Measurements from ENCODE around the gene RXRA.

The RXRA gene

DNA sequence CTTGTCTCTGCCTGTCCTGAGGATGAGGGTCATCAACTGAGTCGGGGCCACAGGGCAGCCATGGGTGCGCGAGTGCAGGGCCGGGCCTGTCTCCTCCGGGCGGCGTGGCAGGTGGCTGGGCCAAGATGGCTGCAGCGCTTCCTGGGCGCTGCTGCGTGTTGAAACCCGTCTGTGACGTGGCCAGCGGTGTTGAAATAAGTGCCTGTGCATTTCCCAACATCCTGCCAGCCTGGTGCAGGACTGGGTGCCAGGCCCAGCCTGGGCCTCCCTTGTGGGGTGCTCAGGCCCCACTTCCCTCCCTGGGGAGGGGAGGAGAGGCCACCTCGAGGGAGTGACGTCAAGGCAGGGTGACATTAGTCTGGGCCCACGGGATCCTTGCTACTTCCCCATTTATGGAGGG, 45.5 kb downstream of the RXRA start:
- H2AFZ ChIP-seq (ENCODE audit: low read depth, low read length) = no peak overlapping the region
- H4K20me1 ChIP-seq (ENCODE audit: insufficient read depth, low read length) = peaks cover 50% of the 10 kb centered on the region
- H3K4me3 ChIP-seq (ENCODE audit: low read depth in 1 of 2, low read length in 2 of 2) = no peak overlapping the region
- no peaks in the 10 kb centered on the region for H3K79me2 ChIP-seq (ENCODE audit: insufficient read depth, low read length)
- no peaks in the 10 kb centered on the region for H3K9me3 ChIP-seq (ENCODE audit: insufficient read depth, low read length, severe bottlenecking)
- no peak for ATAC-seq (ENCODE audit: insufficient read depth, low read depth)
- H3K9ac ChIP-seq (ENCODE audit: low read depth, low read length) = no peak overlapping the region
- no peaks in the 10 kb centered on the region for H3K27me3 ChIP-seq (ENCODE audit: insufficient read depth, low read length, poor library complexity)
- TF ChIP-seq, protein P1, sequence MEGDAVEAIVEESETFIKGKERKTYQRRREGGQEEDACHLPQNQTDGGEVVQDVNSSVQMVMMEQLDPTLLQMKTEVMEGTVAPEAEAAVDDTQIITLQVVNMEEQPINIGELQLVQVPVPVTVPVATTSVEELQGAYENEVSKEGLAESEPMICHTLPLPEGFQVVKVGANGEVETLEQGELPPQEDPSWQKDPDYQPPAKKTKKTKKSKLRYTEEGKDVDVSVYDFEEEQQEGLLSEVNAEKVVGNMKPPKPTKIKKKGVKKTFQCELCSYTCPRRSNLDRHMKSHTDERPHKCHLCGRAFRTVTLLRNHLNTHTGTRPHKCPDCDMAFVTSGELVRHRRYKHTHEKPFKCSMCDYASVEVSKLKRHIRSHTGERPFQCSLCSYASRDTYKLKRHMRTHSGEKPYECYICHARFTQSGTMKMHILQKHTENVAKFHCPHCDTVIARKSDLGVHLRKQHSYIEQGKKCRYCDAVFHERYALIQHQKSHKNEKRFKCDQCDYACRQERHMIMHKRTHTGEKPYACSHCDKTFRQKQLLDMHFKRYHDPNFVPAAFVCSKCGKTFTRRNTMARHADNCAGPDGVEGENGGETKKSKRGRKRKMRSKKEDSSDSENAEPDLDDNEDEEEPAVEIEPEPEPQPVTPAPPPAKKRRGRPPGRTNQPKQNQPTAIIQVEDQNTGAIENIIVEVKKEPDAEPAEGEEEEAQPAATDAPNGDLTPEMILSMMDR (IDR thresholded peaks at IDR 0.05; ENCODE audit: borderline replicate concordance, extremely low read depth, low read length, poor library complexity, severe bottlenecking) = no peak
- TF ChIP-seq EZH2 (IDR thresholded peaks at IDR 0.05; ENCODE audit: borderline replicate concordance, low read depth, low read length, severe bottlenecking) = no peak
- no peaks in the 10 kb centered on the region for H3K4me1 ChIP-seq (ENCODE audit: insufficient read depth, low read length)
- no peak for DNase-seq
- H3K36me3 ChIP-seq (ENCODE audit: insufficient read depth, low read length) = no peaks in the 10 kb centered on the region
- H3K4me2 ChIP-seq (ENCODE audit: insufficient read depth, low read length) = no peak overlapping the region
- no peak overlapping the region for H3K27ac ChIP-seq (ENCODE audit: low read length)

DNA sequence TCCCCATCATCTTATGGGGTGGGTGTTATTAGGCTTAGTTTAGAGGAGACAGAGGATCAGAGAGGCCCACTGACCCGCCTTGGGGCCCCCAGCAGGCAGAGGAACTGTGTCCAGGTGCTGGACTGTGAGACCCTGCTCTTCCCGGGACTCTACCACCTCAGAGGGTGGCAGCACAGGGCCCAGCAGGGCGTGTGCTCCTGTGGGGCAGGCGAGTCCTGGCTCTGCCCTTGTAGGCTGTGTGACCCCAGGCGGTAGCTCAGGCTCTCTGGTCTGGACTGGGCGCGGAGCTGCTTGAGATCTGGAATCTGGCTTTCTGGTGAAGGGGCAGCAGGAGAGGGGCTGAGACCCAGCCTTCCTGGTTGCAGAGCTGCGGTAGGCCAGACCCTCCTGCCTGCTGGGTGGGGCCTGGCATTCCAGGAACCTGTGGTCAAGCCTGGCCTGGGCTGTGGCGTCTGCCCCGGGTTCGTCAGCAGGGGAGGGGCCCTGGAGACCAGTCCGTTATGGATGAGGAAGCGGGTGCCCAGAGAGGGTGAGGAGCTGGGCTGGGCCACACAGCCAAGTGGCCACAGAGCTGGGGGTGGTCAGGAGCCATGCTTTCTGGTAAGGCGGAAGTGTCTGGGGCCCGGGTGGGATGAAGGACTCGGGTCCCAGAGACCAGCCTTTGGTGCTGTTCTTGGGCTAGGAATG, 46.5 kb downstream of the RXRA start:
- H3K27me3 ChIP-seq (ENCODE audit: insufficient read depth, low read length, poor library complexity) = no peaks in the 10 kb centered on the region
- H3K4me3 ChIP-seq (ENCODE audit: low read depth in 1 of 2, low read length in 2 of 2) = no peak overlapping the region
- no peaks in the 10 kb centered on the region for H3K36me3 ChIP-seq (ENCODE audit: insufficient read depth, low read length)
- no peak overlapping the region for H3K4me2 ChIP-seq (ENCODE audit: insufficient read depth, low read length)
- no peak for TF ChIP-seq EZH2 (IDR thresholded peaks at IDR 0.05; ENCODE audit: borderline replicate concordance, low read depth, low read length, severe bottlenecking)
- TF ChIP-seq, protein P1 (IDR thresholded peaks at IDR 0.05; ENCODE audit: borderline replicate concordance, extremely low read depth, low read length, poor library complexity, severe bottlenecking) = no peak
- H3K79me2 ChIP-seq (ENCODE audit: insufficient read depth, low read length) = no peaks in the 10 kb centered on the region
- no peak overlapping the region for H2AFZ ChIP-seq (ENCODE audit: low read depth, low read length)
- ATAC-seq (ENCODE audit: insufficient read depth, low read depth) (no peak), DNase-seq (no peak)
- no peak overlapping the region for H3K27ac ChIP-seq (ENCODE audit: low read length)
- peaks cover 52% of the 10 kb centered on the region for H4K20me1 ChIP-seq (ENCODE audit: insufficient read depth, low read length)
- H3K9ac ChIP-seq (ENCODE audit: low read depth, low read length) = no peak overlapping the region
- H3K9me3 ChIP-seq (ENCODE audit: insufficient read depth, low read length, severe bottlenecking) = no peaks in the 10 kb centered on the region
- H3K4me1 ChIP-seq (ENCODE audit: insufficient read depth, low read length) = no peaks in the 10 kb centered on the region

DNA sequence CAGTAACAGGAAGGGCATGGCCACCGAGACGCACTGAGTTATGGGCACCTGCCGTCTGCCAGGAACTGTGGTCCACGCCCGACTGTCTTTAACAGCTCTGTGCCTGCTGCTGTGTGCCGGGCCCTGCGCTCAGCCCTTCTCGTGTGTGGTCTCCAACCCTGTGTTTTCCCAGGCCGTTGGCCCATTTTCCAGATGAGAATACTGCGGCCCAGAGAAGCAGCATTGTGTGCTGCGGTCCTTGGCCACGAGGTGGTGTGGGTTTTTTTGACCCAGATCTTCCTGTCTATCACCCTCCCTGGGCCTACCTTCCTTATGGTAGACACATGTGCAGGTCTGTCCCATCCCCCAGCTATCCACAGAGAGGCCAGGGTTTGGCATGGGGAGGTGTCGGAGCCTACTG, 47.0 kb downstream of the RXRA start:
- TF ChIP-seq EZH2 (IDR thresholded peaks at IDR 0.05; ENCODE audit: borderline replicate concordance, low read depth, low read length, severe bottlenecking) = no peak
- TF ChIP-seq, protein P1 (IDR thresholded peaks at IDR 0.05; ENCODE audit: borderline replicate concordance, extremely low read depth, low read length, poor library complexity, severe bottlenecking) = no peak
- no peak overlapping the region for H3K9ac ChIP-seq (ENCODE audit: low read depth, low read length)
- no peak overlapping the region for H3K27ac ChIP-seq (ENCODE audit: low read length)
- no peak for ATAC-seq (ENCODE audit: insufficient read depth, low read depth)
- no peaks in the 10 kb centered on the region for H3K9me3 ChIP-seq (ENCODE audit: insufficient read depth, low read length, severe bottlenecking)
- no peaks in the 10 kb centered on the region for H3K36me3 ChIP-seq (ENCODE audit: insufficient read depth, low read length)
- H3K4me3 ChIP-seq (ENCODE audit: low read depth in 1 of 2, low read length in 2 of 2) = no peak overlapping the region
- H2AFZ ChIP-seq (ENCODE audit: low read depth, low read length) = no peak overlapping the region
- no peaks in the 10 kb centered on the region for H3K27me3 ChIP-seq (ENCODE audit: insufficient read depth, low read length, poor library complexity)
- DNase-seq = no peak
- H3K79me2 ChIP-seq (ENCODE audit: insufficient read depth, low read length) = no peaks in the 10 kb centered on the region
- H3K4me1 ChIP-seq (ENCODE audit: insufficient read depth, low read length) = no peaks in the 10 kb centered on the region
- H4K20me1 ChIP-seq (ENCODE audit: insufficient read depth, low read length) = peaks cover 52% of the 10 kb centered on the region
- no peak overlapping the region for H3K4me2 ChIP-seq (ENCODE audit: insufficient read depth, low read length)
